Measurements from ENCODE around the gene ERG28. TPM values are rescaled to one million over a fixed set of nuclear protein-coding genes. Genes with fewer than 3 reads are reported as not detected.

ERG28 gene
- total RNA-seq, 2 experiments from 2014 or later, result 9.8 to 24.0 TPM

- Histone ChIP-seq H3K9me2 (ENCODE audit: insufficient read depth, low read length) (no peaks in the 10 kb centered on the region), H2AFZ (ENCODE audit: low read length) (no peak overlapping the region), H3K9me3 (ENCODE audit: low read length) (no peaks in the 10 kb centered on the region), H3K79me2 (ENCODE audit: insufficient read depth, low read depth, low read length) (no peaks in the 10 kb centered on the region), H3K36me3 (ENCODE audit: insufficient read depth, low read length) (peaks cover 14% of the 10 kb centered on the region), H3K4me2 (ENCODE audit: low read length) (no peak overlapping the region), H3K4me1 (ENCODE audit: insufficient read depth, low read length, poor library complexity, severe bottlenecking) (no peaks in the 10 kb centered on the region), H3K4me3 (ENCODE audit: low read depth, low read length, poor library complexity, severe bottlenecking) (no peak overlapping the region), H4K20me1 (ENCODE audit: insufficient read depth, low read length) (no peaks in the 10 kb centered on the region), H3K27ac (ENCODE audit: low read depth, low read length, poor library complexity, severe bottlenecking) (no peak overlapping the region)
- TF ChIP-seq EZH2phosphoT487 (IDR thresholded peaks at IDR 0.05; ENCODE audit: borderline replicate concordance, low read depth, low read length) (no peak), CTCF (conservative IDR thresholded peaks at IDR 0.05; ENCODE audit: low read length) (no peak)
- no peak for DNase-seq (ENCODE audit: low spot score)
- ChIA-PET CTCF (ENCODE audit: unreplicated experiment) (no interaction called here), POLR2A (no interaction called here)
- no TSS peak for BruUV-seq (replicated peaks)
- intact Hi-C loops (cut with micrococcal nuclease; ENCODE audit: unreplicated experiment), result no loop called here
Measured at GRCh38 chr14:75645056-75645455, 15.6 kb downstream of the ERG28 start.

- intact Hi-C loops (cut with micrococcal nuclease; ENCODE audit: unreplicated experiment), result no loop called here
- peaks cover 4% of the 10 kb centered on the region; the same call in 1 of the 2 replicates for H3K36me3 ChIP-seq (ENCODE audit: insufficient read depth, low read length)
- no peak for TF ChIP-seq EZH2phosphoT487 (IDR thresholded peaks at IDR 0.05; ENCODE audit: borderline replicate concordance, low read depth, low read length)
- BruUV-seq (replicated peaks), result no TSS peak
- H3K27ac ChIP-seq (ENCODE audit: low read depth, low read length, poor library complexity, severe bottlenecking), result no peak overlapping the region
- no peaks in the 10 kb centered on the region for H3K4me1 ChIP-seq (ENCODE audit: insufficient read depth, low read length, poor library complexity, severe bottlenecking)
- no peak for DNase-seq (ENCODE audit: low spot score)
- ChIA-PET CTCF (ENCODE audit: unreplicated experiment) (no interaction called here), POLR2A (no interaction called here)
- no peaks in the 10 kb centered on the region for H3K9me3 ChIP-seq (ENCODE audit: low read length)
- no peak overlapping the region for H3K4me2 ChIP-seq (ENCODE audit: low read length)
- H3K79me2 ChIP-seq (ENCODE audit: insufficient read depth, low read depth, low read length), result no peaks in the 10 kb centered on the region
- no peak overlapping the region for H2AFZ ChIP-seq (ENCODE audit: low read length)
- H3K4me3 ChIP-seq (ENCODE audit: low read depth, low read length, poor library complexity, severe bottlenecking), result no peak overlapping the region
- H4K20me1 ChIP-seq (ENCODE audit: insufficient read depth, low read length), result no peaks in the 10 kb centered on the region
- no peaks in the 10 kb centered on the region for H3K9me2 ChIP-seq (ENCODE audit: insufficient read depth, low read length)
Measured at GRCh38 chr14:75643985-75644384, 16.7 kb downstream of the ERG28 start.

GRCh38 chr14:75640876-75641275 lies 19.8 kb downstream of the ERG28 start:
- CTCF ChIA-PET (ENCODE audit: unreplicated experiment), result no interaction called here
- Histone ChIP-seq H4K20me1 (ENCODE audit: insufficient read depth, low read length) (no peaks in the 10 kb centered on the region), H3K4me3 (ENCODE audit: low read depth, low read length, poor library complexity, severe bottlenecking) (no peak overlapping the region), H3K9me3 (ENCODE audit: low read length) (no peaks in the 10 kb centered on the region), H3K36me3 (ENCODE audit: insufficient read depth, low read length) (no peaks in the 10 kb centered on the region), H3K4me1 (ENCODE audit: insufficient read depth, low read length, poor library complexity, severe bottlenecking) (no peaks in the 10 kb centered on the region), H2AFZ (ENCODE audit: low read length) (no peak overlapping the region), H3K27ac (ENCODE audit: low read depth, low read length, poor library complexity, severe bottlenecking) (no peak overlapping the region), H3K9me2 (ENCODE audit: insufficient read depth, low read length) (no peaks in the 10 kb centered on the region), H3K4me2 (ENCODE audit: low read length) (no peak overlapping the region), H3K79me2 (ENCODE audit: insufficient read depth, low read depth, low read length) (no peaks in the 10 kb centered on the region)
- intact Hi-C loops (cut with micrococcal nuclease; ENCODE audit: unreplicated experiment), result no loop called here
- POLR2A ChIA-PET, result interaction anchor here (0.6 to 1.6 kb wide), 5 partner anchors 20 to 74 kb away, joined by 3 to 6 read pairs (median 4); partner anchors contain the start of genes ERG28 and TTLL5
- TF ChIP-seq EZH2phosphoT487 (IDR thresholded peaks at IDR 0.05; ENCODE audit: borderline replicate concordance, low read depth, low read length) (no peak), CTCF (conservative IDR thresholded peaks at IDR 0.05; ENCODE audit: low read length) (no peak)
- no peak for DNase-seq (ENCODE audit: low spot score)
- no TSS peak for BruUV-seq (replicated peaks)
